Measurements from ENCODE around the gene NCF4.
A peak's percentile ranks its signal among the peaks of the same experiment; 100 is the strongest.

Gene NCF4

GRCh38 chr22:36901411-36902142, 40.8 kb downstream of the NCF4 start:
- DNase-seq (ENCODE audit: low spot score) = peak; percentile 59
- Mint-ChIP-seq H3K4me3 (peak overlapping the region; percentile 79), H3K36me3 (ENCODE audit: low read depth) (peaks cover 7% of the 10 kb centered on the region), H3K27ac (peak overlapping the region; percentile 95), H3K9me3 (peaks cover 22% of the 10 kb centered on the region), H3K4me1 (ENCODE audit: low read depth) (peaks cover 43% of the 10 kb centered on the region), H3K27me3 (ENCODE audit: low read depth) (peaks cover 10% of the 10 kb centered on the region)

- Mint-ChIP-seq H3K4me1 (ENCODE audit: low read depth) (peaks cover 43% of the 10 kb centered on the region), H3K4me3 (peak overlapping the region; percentile 79), H3K27me3 (ENCODE audit: low read depth) (peaks cover 10% of the 10 kb centered on the region), H3K27ac (peak overlapping the region; percentile 95), H3K36me3 (ENCODE audit: low read depth) (peaks cover 3% of the 10 kb centered on the region), H3K9me3 (peaks cover 17% of the 10 kb centered on the region)
- no peak for DNase-seq (ENCODE audit: low spot score)
Measured at GRCh38 chr22:36902143-36902926, 41.5 kb downstream of the NCF4 start.

GRCh38 chr22:36904260-36904880, 43.6 kb downstream of the NCF4 start:
- no peak for DNase-seq (ENCODE audit: low spot score)
- no peak overlapping the region for H3K27ac Mint-ChIP-seq
- H3K36me3 Mint-ChIP-seq (ENCODE audit: low read depth) = peaks cover 3% of the 10 kb centered on the region
- peaks cover 11% of the 10 kb centered on the region for H3K9me3 Mint-ChIP-seq
- H3K27me3 Mint-ChIP-seq (ENCODE audit: low read depth) = peaks cover 10% of the 10 kb centered on the region
- no peak overlapping the region for H3K4me3 Mint-ChIP-seq
- H3K4me1 Mint-ChIP-seq (ENCODE audit: low read depth) = peaks cover 33% of the 10 kb centered on the region

- peaks cover 24% of the 10 kb centered on the region for H3K27me3 Mint-ChIP-seq (ENCODE audit: low read depth)
- H3K4me1 Mint-ChIP-seq (ENCODE audit: low read depth) = peaks cover 11% of the 10 kb centered on the region
- H3K27ac Mint-ChIP-seq = no peak overlapping the region
- peaks cover 7% of the 10 kb centered on the region for H3K9me3 Mint-ChIP-seq
- no peak overlapping the region for H3K4me3 Mint-ChIP-seq
- H3K36me3 Mint-ChIP-seq (ENCODE audit: low read depth) = peaks cover 3% of the 10 kb centered on the region
- DNase-seq (ENCODE audit: low spot score) = no peak
Measured at GRCh38 chr22:36907253-36908195, 46.7 kb downstream of the NCF4 start.

GRCh38 chr22:36910461-36910860, 49.7 kb downstream of the NCF4 start:
- Mint-ChIP-seq H3K27me3 (ENCODE audit: low read depth) (peaks cover 23% of the 10 kb centered on the region), H3K9me3 (no peaks in the 10 kb centered on the region), H3K36me3 (ENCODE audit: low read depth) (no peaks in the 10 kb centered on the region), H3K27ac (no peak overlapping the region), H3K4me3 (no peak overlapping the region), H3K4me1 (ENCODE audit: low read depth) (peaks cover 12% of the 10 kb centered on the region)
- DNase-seq (ENCODE audit: low spot score) = no peak

- H3K4me1 Mint-ChIP-seq (ENCODE audit: low read depth) = peaks cover 12% of the 10 kb centered on the region
- no peaks in the 10 kb centered on the region for H3K9me3 Mint-ChIP-seq
- DNase-seq (ENCODE audit: low spot score) = no peak
- H3K4me3 Mint-ChIP-seq = no peak overlapping the region
- H3K27me3 Mint-ChIP-seq (ENCODE audit: low read depth) = peaks cover 27% of the 10 kb centered on the region
- H3K27ac Mint-ChIP-seq = no peak overlapping the region
- H3K36me3 Mint-ChIP-seq (ENCODE audit: low read depth) = no peaks in the 10 kb centered on the region
Measured at GRCh38 chr22:36911887-36912661, 51.3 kb downstream of the NCF4 start.

GRCh38 chr22:36912694-36913426, 52.1 kb downstream of the NCF4 start:
- DNase-seq (ENCODE audit: low spot score) = no peak
- Mint-ChIP-seq H3K27me3 (ENCODE audit: low read depth) (peaks cover 31% of the 10 kb centered on the region), H3K9me3 (no peaks in the 10 kb centered on the region), H3K4me1 (ENCODE audit: low read depth) (peaks cover 12% of the 10 kb centered on the region), H3K27ac (peak overlapping the region; percentile 49), H3K36me3 (ENCODE audit: low read depth) (no peaks in the 10 kb centered on the region), H3K4me3 (peak overlapping the region; percentile 39)

- Mint-ChIP-seq H3K36me3 (ENCODE audit: low read depth) (no peaks in the 10 kb centered on the region), H3K4me1 (ENCODE audit: low read depth) (peaks cover 12% of the 10 kb centered on the region), H3K9me3 (no peaks in the 10 kb centered on the region), H3K27me3 (ENCODE audit: low read depth) (peaks cover 36% of the 10 kb centered on the region), H3K4me3 (peak within 1 kb of the TSS; percentile 83), H3K27ac (peak within 1 kb of the TSS; percentile 49)
- no peak for DNase-seq (ENCODE audit: low spot score)
Measured at GRCh38 chr22:36913427-36914389, 52.9 kb downstream of the NCF4 start, which contains the start of gene CSF2RB. Gene CSF2RB, plus strand, starts transcription at chr22:36913628. Its CDS starts 8,580 bp downstream, at chr22:36922208.

- Mint-ChIP-seq H3K27me3 (ENCODE audit: low read depth) (peaks cover 37% of the 10 kb centered on the region), H3K4me3 (peak overlapping the region; percentile 83), H3K27ac (no peak overlapping the region), H3K9me3 (no peaks in the 10 kb centered on the region), H3K4me1 (ENCODE audit: low read depth) (peaks cover 12% of the 10 kb centered on the region), H3K36me3 (ENCODE audit: low read depth) (no peaks in the 10 kb centered on the region)
- DNase-seq (ENCODE audit: low spot score) = no peak
Measured at GRCh38 chr22:36914390-36914752, 53.6 kb downstream of the NCF4 start.

- H3K4me1 Mint-ChIP-seq (ENCODE audit: low read depth) = peaks cover 12% of the 10 kb centered on the region
Measured at GRCh38 chr22:36916034-36916433, 55.2 kb downstream of the NCF4 start.

GRCh38 chr22:36918586-36919284, 57.9 kb downstream of the NCF4 start:
- H3K27ac Mint-ChIP-seq = no peak overlapping the region
- H3K4me1 Mint-ChIP-seq (ENCODE audit: low read depth) = peaks cover 5% of the 10 kb centered on the region
- peaks cover 2% of the 10 kb centered on the region for H3K36me3 Mint-ChIP-seq (ENCODE audit: low read depth)
- peaks cover 30% of the 10 kb centered on the region for H3K27me3 Mint-ChIP-seq (ENCODE audit: low read depth)
- H3K9me3 Mint-ChIP-seq = no peaks in the 10 kb centered on the region
- no peak for DNase-seq (ENCODE audit: low spot score)
- H3K4me3 Mint-ChIP-seq = no peak overlapping the region

More at GRCh38 chr22:36916034-36916433, 55.2 kb downstream of the NCF4 start:
- no peak overlapping the region for H3K4me3 Mint-ChIP-seq
- H3K9me3 Mint-ChIP-seq = no peaks in the 10 kb centered on the region
- peaks cover 36% of the 10 kb centered on the region for H3K27me3 Mint-ChIP-seq (ENCODE audit: low read depth)
- no peak for DNase-seq (ENCODE audit: low spot score)
- peaks cover 2% of the 10 kb centered on the region for H3K36me3 Mint-ChIP-seq (ENCODE audit: low read depth)
- H3K27ac Mint-ChIP-seq = no peak overlapping the region

Measured in T-helper 2 cell treated with Interferon-gamma antibody and Interleukin-4, amounts not matched to agents 5 μg/mL and 100 μg/mL, for 36 hours (primary cell).